GM19238 (cell line): Measurements from ENCODE around the gene PIGX.

Experiments
- DNase-seq: peaks from one replicate; pipeline ENCODE4 v3.0.0; 2011; ENCODE audit warnings: low spot score; ENCODE audit not compliant: insufficient read length

The PIGX gene

DNA sequence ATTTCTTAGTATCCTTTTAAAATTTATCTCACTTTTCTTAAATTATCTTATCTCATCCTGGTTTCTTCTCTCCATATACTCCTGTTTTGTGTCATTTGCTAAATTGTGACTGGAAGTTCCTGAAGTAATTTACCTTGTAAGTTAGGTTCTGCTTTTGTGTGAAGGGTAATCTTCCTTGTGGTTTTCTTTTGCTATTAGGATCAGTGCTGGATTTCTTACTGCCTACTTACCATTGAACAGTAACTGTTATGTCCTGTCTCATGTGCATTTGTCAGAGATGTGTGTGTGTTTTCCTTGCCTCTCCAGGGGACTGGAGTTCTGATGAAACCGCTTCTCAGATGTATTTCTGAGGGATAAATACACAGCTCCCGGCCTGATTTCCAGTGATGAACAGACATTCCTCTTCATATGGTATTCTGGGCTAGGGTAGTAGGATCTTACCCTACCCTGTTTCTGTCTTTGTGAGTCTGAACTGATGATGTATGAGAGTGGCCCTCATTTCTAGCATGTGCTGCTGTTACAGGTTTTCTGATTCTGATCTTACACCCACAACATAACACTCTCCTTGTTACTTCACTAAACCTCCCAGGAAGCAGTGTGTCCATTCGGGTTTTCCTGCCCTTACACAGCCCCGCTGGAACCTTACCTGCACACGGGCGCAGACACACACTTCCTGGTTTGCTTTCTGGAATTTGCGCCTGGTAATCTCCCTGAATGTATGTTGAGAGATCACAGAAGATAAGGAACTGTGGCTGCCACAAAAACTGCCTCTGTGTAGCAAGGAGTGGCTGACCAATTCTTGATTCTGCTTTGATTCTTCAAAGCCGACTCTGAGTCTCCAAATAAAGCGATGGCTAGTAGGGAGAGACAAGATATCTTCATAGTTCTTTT, 42.2 kb downstream of the PIGX start:
- DNase-seq = no peak

DNA sequence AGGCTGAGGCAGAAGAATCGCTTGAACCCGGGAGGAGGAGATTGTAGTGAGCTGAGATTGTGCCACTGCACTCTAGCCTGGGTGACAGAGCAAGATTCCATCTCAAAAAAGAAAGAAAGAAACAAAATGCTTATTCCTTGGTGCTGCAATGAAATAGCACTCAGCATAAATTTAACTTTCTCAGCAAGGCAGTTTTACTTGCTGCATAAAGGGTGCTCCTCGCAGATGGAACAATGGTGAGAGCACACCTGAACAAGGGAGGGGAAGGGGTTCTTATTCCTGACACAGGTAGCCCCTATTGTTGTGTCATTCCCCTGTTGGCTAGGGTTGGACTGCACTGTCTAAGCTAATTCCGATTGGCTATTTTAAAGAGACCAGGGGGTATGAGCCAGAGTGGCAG, 44.6 kb downstream of the PIGX start:
- DNase-seq = no peak

DNA sequence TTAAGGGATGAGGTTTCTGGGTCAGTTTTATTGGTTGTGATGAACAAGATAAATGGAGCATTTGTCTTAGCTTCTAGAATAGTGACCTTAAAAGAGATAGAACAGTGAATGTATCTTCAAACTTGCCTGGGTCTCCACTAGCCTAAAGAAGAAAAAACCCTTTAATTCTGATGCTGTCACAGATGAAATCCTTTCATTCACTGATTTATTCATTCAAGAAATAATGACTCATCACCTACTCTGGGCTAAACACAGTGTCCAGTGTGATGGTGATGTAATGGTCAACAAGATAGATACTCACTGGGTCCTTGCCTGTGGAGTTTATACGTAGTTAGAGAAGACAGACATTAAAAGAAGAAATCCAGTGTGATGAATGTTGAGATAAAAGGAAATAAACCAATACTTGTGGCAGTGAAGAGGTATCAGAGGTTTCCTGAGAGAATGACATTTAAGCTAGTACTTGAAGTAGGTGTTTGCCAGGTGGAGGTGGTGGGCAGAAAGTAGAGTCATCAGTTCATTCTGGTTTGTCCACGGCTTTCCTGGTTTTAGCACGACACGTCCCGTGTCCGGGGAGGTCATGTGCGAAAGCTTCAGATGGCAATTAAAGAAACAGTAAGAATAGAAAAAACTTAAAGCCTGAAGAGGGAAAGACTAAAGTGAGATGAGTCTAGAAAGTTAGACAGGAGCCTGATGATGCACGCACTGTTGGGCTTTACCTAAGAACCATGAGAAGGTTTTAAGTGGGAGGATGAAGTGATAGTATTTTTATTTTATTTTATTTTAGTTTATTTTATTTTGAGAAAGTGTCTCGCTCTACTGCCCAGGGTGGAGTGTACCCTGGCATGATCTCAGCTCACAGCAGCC, 45.9 kb downstream of the PIGX start:
- no peak for DNase-seq

DNA sequence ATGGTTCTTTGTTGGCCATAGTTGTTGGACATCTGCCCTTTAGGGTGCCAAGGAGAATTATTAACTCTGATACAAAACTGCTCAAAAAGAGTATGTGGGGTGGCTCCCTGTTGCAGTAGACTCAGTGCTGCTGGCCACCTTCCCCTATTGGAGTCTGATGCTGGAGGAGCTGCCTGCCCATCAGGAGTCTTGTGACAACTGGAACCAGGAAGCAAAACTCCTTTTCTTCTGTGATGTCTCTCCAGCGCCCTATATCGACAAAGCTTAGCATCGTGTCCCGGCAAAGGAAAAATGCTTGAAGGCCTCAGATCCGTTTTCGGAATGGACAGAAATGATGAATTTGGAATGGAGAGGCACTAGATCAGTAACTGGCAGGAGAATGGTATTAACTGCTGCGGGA, 51.0 kb downstream of the PIGX start:
- no peak for DNase-seq

DNA sequence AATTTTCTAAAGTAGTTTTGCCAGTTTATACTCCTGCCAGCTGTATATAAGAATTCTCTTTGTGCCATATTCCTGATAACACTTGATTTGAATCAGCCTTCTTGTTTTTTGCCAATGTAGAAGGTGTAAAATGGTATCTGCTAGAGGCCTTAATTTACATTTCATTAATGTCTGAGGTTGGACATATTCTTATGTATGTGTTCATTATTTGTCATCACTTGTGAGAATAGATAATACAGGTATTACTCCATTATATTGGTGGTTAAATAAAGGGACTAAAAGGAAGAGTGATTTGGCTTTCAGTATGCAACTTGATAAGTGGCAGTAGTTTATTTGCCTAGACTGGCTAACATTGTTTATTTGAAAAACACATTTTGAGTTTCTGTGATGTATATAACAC, 53.3 kb downstream of the PIGX start:
- DNase-seq = no peak

DNA sequence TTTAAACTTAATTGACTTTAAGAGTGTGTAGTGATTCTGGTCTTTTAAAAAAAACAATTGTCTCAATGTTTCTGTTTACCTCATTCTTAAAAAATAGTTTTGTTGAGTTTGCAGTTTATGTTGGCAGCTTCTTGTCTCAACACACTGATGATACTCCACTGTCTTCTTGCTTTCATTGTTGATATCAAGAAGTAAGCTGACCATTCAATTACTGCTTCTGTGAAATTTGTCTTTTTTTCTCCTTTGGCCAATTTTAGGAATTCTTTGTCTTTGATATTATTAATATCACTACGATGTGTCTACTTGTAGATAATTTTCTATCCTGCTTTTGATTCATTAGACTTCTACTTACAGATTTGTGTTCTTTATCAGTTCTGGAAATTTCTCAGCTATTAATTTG, 58.9 kb downstream of the PIGX start:
- no peak for DNase-seq

DNA sequence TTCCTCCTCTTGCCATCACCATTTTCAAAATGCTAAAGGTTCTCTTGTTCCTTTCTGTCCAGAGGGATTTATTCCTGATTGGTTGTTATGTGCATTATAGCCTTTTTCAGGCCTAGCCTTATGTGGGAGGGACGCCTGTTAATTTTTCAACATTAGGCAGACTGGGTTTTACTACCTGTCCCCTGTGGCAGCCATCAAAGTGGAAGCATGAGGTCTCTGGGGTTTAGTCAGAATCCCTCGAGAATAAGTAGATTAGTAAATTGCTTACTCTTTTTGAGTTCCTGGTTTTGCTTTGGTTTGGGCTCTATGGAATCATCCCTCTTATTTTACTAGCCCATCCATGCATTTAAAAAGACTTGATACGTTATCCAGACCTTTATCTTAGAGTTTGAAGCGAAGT, 59.9 kb downstream of the PIGX start:
- no peak for DNase-seq

DNA sequence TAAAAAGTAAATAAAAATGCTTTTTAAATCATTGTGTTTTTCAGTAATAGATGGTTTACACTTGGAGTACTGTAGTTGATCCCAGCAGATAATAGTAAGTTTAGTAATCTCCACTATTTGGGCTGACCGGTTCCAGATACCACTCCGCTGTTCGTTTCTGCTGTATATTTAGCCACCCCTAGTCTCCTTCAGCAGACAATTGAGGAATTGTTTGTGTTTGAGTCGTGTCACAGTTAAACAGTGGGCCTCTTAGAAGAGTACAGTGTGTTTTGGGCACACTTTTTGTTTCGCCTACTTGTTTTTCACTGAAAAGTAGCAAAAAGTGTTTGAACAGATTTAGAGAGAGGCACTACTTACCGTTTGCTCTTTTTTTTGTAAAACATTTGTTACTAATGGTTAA, 60.7 kb downstream of the PIGX start:
- DNase-seq = no peak

DNA sequence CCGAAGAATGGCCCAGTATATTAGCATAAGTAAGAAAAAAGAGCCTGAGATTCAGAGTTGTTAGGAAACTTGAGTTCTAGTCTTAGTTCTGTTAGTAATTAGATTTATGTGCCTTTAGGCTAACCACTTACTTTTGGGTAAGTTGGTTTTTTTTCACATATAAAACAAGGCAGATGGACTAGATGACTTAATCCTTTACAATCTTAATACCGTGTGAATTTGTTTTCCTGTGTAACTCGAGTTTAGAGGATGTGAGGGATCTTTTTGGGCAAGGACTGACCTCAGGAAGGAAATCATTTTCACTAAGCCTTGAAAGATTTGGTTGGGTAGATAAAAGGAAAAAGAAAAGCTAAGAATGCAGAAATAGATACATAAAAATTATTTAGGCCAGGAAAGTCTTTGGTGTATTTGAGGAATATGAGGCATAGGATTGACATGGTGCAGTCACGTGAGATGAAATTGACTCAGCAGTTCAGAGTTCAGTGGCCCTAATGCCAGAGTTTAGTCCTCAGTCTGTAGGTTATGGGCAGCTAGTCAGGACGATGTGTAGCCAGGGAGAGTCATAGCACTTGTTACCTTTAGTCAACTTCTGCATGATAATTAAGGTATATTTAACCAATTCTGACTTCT, 62.1 kb downstream of the PIGX start:
- no peak for DNase-seq

DNA sequence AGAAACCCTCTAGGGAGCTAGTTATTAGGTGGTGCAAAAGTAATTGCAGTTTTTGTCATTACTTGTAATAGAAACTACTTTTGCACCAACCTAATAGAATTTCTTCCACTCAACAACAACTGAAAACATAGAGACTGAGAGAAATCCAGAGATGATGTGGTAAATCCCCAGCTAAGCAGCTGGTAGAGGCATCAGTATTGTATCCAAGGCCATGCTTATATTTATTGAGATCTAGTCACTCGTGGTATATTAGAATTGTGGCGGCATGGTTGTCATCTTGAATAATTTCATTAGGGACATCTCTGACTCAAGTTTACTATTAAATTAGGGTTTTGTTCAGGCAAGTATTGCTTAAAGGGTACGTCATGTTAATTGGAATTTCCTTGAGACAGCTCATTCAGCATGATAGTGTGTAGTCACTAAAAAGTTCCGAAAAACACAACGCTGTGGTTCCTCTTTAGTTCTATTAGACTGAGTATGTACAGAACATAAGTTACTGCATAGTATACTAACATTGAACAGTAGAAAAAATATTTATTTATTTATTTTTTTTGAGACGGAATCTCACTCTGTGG, 62.8 kb downstream of the PIGX start:
- no peak for DNase-seq

DNA sequence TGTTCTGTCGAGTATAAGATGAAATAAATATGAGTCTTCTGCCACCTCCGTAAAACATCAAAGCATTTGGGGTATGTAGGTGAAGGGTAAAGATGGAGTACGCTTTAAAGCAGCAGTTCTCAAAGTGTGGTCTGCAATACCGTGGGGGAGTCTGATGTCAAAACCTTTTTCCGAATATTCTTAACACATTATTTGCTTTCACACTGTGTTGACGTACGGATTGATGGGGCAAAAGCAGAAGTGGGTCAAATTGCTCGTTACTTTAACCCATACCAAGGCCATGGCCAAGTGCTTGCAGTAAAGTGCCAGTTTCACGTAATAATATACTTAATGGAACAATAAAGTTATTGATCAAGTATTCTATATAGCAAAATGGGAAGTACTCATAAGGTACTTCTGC, 63.8 kb downstream of the PIGX start:
- DNase-seq = no peak

DNA sequence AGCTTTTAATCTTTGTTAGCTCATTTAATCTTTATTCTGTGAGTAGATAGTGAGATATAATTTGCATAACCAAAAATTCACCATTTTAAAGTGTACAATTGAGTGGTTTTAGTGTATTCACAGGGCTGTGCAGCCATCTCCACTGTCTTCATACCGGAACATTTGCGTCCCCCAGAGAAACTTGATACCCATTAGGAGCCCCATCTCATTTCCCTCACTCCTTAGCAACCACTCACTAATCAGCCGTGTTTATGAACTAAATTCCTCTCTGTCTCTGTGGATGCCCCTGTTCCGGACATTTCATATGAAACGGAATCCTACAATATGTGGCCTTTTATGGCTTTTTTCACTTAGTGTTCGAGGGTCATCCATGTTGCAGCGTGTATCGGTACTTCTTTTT, 65.7 kb downstream of the PIGX start:
- no peak for DNase-seq

DNA sequence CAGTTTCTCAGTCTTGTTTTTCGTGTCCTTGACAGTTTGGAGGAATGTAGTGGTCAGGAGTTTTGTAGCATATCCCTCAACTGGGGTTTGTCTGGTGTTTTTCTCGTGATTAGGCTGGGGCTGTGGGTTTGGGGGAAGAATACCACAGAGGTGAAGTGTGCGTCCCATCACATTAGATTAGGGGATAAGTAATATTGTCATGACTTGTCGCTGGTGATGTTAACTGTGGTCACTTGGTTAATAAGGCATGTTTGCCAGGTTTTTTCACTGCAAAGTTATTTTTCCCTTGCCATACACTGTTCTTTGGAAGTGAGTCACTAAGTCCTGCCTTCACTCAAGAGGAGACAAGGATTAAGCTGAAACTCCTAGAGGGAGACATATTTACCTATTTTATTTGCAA, 66.6 kb downstream of the PIGX start:
- DNase-seq = no peak

DNA sequence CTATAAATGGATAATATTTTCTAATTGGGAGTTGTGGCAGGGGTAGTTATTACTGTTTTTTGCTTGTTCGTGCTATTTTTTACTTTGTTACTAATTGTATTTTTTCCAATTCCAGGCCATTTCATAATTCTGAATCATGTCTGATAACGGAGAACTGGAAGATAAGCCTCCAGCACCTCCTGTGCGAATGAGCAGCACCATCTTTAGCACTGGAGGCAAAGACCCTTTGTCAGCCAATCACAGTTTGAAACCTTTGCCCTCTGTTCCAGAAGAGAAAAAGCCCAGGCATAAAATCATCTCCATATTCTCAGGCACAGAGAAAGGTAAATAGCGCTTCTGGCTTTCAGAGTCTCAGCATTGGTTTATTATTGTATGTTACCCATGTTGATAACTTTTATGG, 70.3 kb downstream of the PIGX start:
- DNase-seq = no peak
